Measurements from ENCODE around the gene GMNN.
"Not testable (repeated sequence)": the region's sequence is repeated elsewhere in the genome, so short reads cannot be mapped to it uniquely, and the experiment has no call there.

Gene GMNN

GRCh38 chr6:24763578-24763977 lies 11.2 kb upstream of the GMNN start:
- DNase-seq: no peak

- not testable (repeated sequence) for DNase-seq
These were observed 9.6 kb upstream of the GMNN start for GRCh38 chr6:24764833-24765828.

GRCh38 chr6:24765968-24766367 lies 8.8 kb upstream of the GMNN start:
- DNase-seq: not testable (repeated sequence)

GRCh38 chr6:24766680-24767462 lies 7.9 kb upstream of the GMNN start:
- no peak for DNase-seq

- DNase-seq: no peak
These were observed 6.4 kb upstream of the GMNN start for GRCh38 chr6:24768361-24768760.

GRCh38 chr6:24775520-24776058 lies 852 bp downstream of the GMNN start:
- DNase-seq: no peak

GRCh38 chr6:24777227-24777626 lies 2.5 kb downstream of the GMNN start:
- DNase-seq: no peak

- DNase-seq: no peak
These were observed 3.4 kb downstream of the GMNN start for GRCh38 chr6:24778121-24778520.

- DNase-seq: no peak
These were observed 4.1 kb downstream of the GMNN start for GRCh38 chr6:24778878-24779277.

- DNase-seq: no peak
These were observed 4.8 kb downstream of the GMNN start for GRCh38 chr6:24779416-24780016.

- no peak for DNase-seq
These were observed 5.5 kb downstream of the GMNN start for GRCh38 chr6:24780206-24780605.

GRCh38 chr6:24788031-24788665 lies 13.4 kb downstream of the GMNN start:
- DNase-seq: no peak

GRCh38 chr6:24795106-24795505 lies 20.4 kb downstream of the GMNN start:
- no peak for DNase-seq

GRCh38 chr6:24796616-24797290 lies 22.0 kb downstream of the GMNN start:
- no peak for DNase-seq

- DNase-seq: no peak
These were observed 23.0 kb downstream of the GMNN start for GRCh38 chr6:24797596-24798216.

- DNase-seq: no peak
These were observed 24.2 kb downstream of the GMNN start, which contains the start of gene ARMH2 for GRCh38 chr6:24798740-24799540. ARMH2 (minus strand) TSS chr6:24798917; CDS start chr6:24798857, 60 bp downstream.

GRCh38 chr6:24799541-24799915 lies 24.8 kb downstream of the GMNN start:
- DNase-seq: no peak

GRCh38 chr6:24802271-24803059 lies 27.7 kb downstream of the GMNN start:
- no peak for DNase-seq

- no peak for DNase-seq
These were observed 32.8 kb downstream of the GMNN start for GRCh38 chr6:24807584-24807983.

- DNase-seq: no peak
These were observed 35.0 kb downstream of the GMNN start for GRCh38 chr6:24809728-24810127.
